Measurements from ENCODE around the gene LRRC7.

Gene LRRC7

DNA sequence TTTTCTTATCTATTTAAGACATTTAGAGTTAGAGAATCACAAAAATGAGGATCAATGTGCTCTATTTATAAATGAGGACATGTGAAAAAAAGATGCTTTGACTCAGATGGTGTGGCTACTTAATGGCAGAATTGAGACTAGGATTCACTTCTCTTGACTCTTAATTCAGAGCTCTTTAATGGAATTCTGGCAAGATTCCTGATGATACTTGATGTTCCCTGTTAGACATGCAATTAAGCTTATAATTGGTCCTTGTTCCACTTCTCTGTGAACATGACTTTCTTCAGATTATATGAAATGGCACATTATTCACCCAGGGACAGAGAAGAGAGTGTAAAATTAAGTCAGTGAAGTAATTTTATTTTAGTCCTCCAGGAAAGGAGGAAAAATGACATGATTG lies 165.3 kb downstream of the LRRC7 start:
- Histone ChIP-seq H3K9me2 (replicated peaks; ENCODE audit: insufficient read depth, low read length) (no peaks in the 10 kb centered on the region), H3K27me3 (replicated peaks; ENCODE audit: insufficient read depth, low read length) (no peaks in the 10 kb centered on the region), H3K9ac (ENCODE audit: low read length) (no peak overlapping the region), H3K4me3 (ENCODE audit: low read length) (no peak overlapping the region), H2AFZ (ENCODE audit: low read length) (no peak overlapping the region), H3K4me1 (ENCODE audit: low read length) (no peaks in the 10 kb centered on the region), H3K4me2 (ENCODE audit: low read depth, low read length) (no peak overlapping the region), H3K9me3 (replicated peaks; ENCODE audit: insufficient read depth, low read length) (no peaks in the 10 kb centered on the region), H4K20me1 (ENCODE audit: insufficient read depth, low read length) (no peaks in the 10 kb centered on the region), H3K36me3 (replicated peaks; ENCODE audit: insufficient read depth, low read length) (no peaks in the 10 kb centered on the region), H3K27ac (ENCODE audit: low read length) (no peak overlapping the region), H3F3A (ENCODE audit: insufficient read depth, low read length) (no peaks in the 10 kb centered on the region), H3K79me2 (ENCODE audit: low read length) (no peaks in the 10 kb centered on the region)
- DNase-seq: no peak
- TF ChIP-seq EZH2 (optimal IDR thresholded peaks at IDR 0.05; ENCODE audit: low read depth, low read length): no peak
- TF ChIP-seq, protein P1, sequence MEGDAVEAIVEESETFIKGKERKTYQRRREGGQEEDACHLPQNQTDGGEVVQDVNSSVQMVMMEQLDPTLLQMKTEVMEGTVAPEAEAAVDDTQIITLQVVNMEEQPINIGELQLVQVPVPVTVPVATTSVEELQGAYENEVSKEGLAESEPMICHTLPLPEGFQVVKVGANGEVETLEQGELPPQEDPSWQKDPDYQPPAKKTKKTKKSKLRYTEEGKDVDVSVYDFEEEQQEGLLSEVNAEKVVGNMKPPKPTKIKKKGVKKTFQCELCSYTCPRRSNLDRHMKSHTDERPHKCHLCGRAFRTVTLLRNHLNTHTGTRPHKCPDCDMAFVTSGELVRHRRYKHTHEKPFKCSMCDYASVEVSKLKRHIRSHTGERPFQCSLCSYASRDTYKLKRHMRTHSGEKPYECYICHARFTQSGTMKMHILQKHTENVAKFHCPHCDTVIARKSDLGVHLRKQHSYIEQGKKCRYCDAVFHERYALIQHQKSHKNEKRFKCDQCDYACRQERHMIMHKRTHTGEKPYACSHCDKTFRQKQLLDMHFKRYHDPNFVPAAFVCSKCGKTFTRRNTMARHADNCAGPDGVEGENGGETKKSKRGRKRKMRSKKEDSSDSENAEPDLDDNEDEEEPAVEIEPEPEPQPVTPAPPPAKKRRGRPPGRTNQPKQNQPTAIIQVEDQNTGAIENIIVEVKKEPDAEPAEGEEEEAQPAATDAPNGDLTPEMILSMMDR (IDR thresholded peaks at IDR 0.05; ENCODE audit: low read length): no peak
- no peak for TF ChIP-seq EZH2phosphoT487 (IDR thresholded peaks at IDR 0.05; ENCODE audit: low read length)

DNA sequence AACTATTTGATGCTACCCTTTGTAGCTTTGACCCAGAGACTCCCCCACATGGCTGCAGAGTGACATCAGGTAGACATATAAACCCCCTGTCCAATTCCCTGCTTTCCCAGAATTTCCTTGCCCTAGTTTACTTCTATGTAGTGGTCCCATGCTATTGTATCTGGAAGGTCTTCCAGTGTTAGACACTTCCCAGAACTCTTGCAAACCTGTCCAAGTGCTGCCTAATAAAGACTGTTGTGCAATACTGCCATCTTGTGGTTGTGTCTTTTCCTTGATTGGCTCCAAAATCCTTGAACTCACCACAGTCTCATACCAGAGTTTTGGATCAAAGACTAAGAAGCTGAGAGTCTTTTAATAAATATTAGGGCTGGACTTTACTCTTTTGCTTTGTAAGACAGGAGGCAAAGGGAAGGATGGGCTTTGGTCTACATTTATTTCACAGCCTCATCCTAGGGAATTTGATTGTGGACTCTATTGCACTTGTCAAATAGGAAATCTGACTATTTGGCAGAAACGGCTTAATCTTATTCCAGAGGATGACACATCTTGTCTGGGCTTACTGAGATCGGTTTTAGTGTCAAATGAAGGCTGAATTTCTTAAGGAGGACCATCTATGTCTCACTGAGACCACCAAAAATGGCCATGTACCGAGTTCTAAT lies 169.9 kb downstream of the LRRC7 start:
- Histone ChIP-seq H3K4me3 (ENCODE audit: low read length) (no peak overlapping the region), H3F3A (ENCODE audit: insufficient read depth, low read length) (no peaks in the 10 kb centered on the region), H3K9me2 (replicated peaks; ENCODE audit: insufficient read depth, low read length) (no peaks in the 10 kb centered on the region), H3K9me3 (replicated peaks; ENCODE audit: insufficient read depth, low read length) (no peaks in the 10 kb centered on the region), H3K36me3 (replicated peaks; ENCODE audit: insufficient read depth, low read length) (no peaks in the 10 kb centered on the region), H3K27me3 (replicated peaks; ENCODE audit: insufficient read depth, low read length) (no peaks in the 10 kb centered on the region), H3K4me2 (ENCODE audit: low read depth, low read length) (no peak overlapping the region), H3K4me1 (ENCODE audit: low read length) (no peaks in the 10 kb centered on the region), H2AFZ (ENCODE audit: low read length) (no peak overlapping the region), H3K9ac (ENCODE audit: low read length) (no peak overlapping the region), H3K27ac (ENCODE audit: low read length) (no peak overlapping the region), H4K20me1 (ENCODE audit: insufficient read depth, low read length) (no peaks in the 10 kb centered on the region), H3K79me2 (ENCODE audit: low read length) (no peaks in the 10 kb centered on the region)
- TF ChIP-seq, protein P1 (IDR thresholded peaks at IDR 0.05; ENCODE audit: low read length): peak; percentile 80
- no peak for TF ChIP-seq EZH2phosphoT487 (IDR thresholded peaks at IDR 0.05; ENCODE audit: low read length)
- no peak for TF ChIP-seq EZH2 (optimal IDR thresholded peaks at IDR 0.05; ENCODE audit: low read depth, low read length)
- peak; percentile 72 for DNase-seq

DNA sequence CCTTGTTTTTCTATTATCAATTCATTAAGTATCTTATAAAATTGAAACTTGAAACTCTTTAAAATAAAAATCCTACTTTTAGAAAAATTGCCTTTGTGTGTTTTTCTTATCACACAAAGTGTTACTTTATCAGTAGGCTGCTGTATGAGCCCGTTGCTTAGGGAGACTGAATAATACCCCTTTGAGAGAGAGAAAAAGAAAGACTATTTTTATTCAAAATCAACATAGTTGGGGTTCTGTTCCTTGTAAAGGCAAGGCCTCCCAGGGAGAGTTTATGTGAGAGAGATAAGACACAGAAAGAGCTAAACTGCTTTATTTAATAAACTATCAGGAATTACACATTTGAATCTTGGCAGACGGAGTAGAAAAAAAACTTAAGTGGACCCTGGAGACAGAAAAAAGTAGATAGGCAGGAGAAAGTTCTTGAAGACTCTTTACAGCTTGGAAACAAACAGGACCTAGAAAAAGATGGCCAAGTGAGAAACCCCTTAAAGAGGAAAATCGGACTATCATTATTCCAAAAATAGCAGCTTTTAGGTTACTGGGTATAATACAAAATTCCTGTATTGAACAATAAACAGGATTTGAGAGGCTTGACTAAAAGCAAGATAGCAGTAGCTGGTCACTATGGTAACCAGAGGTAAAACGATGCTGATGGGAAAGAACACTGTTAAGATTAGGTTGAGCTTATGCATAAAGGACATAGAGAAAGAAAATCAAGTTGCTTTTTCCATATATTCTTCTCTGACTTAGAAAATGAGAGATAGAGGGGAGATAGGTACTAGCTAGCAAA lies 170.9 kb downstream of the LRRC7 start:
- Histone ChIP-seq H3K4me3 (ENCODE audit: low read length) (no peak overlapping the region), H4K20me1 (ENCODE audit: insufficient read depth, low read length) (no peaks in the 10 kb centered on the region), H3K36me3 (replicated peaks; ENCODE audit: insufficient read depth, low read length) (no peaks in the 10 kb centered on the region), H3K4me2 (ENCODE audit: low read depth, low read length) (no peak overlapping the region), H3K27ac (ENCODE audit: low read length) (no peak overlapping the region), H3K9me3 (replicated peaks; ENCODE audit: insufficient read depth, low read length) (no peaks in the 10 kb centered on the region), H3K27me3 (replicated peaks; ENCODE audit: insufficient read depth, low read length) (no peaks in the 10 kb centered on the region), H3K4me1 (ENCODE audit: low read length) (no peaks in the 10 kb centered on the region), H3K79me2 (ENCODE audit: low read length) (no peaks in the 10 kb centered on the region), H2AFZ (ENCODE audit: low read length) (no peak overlapping the region), H3K9ac (ENCODE audit: low read length) (no peak overlapping the region), H3F3A (ENCODE audit: insufficient read depth, low read length) (no peaks in the 10 kb centered on the region), H3K9me2 (replicated peaks; ENCODE audit: insufficient read depth, low read length) (no peaks in the 10 kb centered on the region)
- no peak for DNase-seq
- TF ChIP-seq EZH2 (optimal IDR thresholded peaks at IDR 0.05; ENCODE audit: low read depth, low read length) (no peak), EZH2phosphoT487 (IDR thresholded peaks at IDR 0.05; ENCODE audit: low read length) (no peak)
- TF ChIP-seq, protein P1 (IDR thresholded peaks at IDR 0.05; ENCODE audit: low read length): no peak
